Measurements from ENCODE around the gene ANKH. TPM values are rescaled to one million over a fixed set of nuclear protein-coding genes. Genes with fewer than 3 reads are reported as not detected.
A peak's percentile ranks its signal among the peaks of the same experiment; 100 is the strongest.

ANKH gene
- polyA plus RNA-seq, 1 donor from 2014 or later, result 9.9 TPM

DNA sequence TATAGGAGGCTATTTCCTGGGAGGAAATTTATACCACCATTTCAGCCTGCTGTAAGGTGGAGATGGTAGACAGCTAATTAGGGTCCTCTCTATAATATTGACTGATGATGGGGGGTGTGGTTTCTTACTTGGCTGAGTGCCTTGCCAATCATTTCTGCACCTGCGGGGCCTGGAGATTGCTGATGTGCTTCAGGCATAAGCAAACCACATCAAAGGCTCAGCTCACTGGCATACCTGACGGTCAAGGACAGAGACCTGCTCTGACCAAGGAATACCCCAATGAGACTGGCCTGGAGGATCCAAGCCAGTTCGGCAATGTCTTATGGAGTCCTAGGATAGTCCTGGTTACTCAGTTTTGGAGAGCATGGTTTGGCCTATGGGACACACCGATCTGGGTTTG, 29.5 kb downstream of the ANKH start:
- Histone ChIP-seq H3F3A (ENCODE audit: insufficient read depth, low read length, poor library complexity, severe bottlenecking) (no peaks in the 10 kb centered on the region), H3K4me3 (ENCODE audit: low read length) (no peak overlapping the region), H3K36me3 (ENCODE audit: insufficient read depth, low read length) (no peaks in the 10 kb centered on the region), H3K4me2 (ENCODE audit: low read length) (no peak overlapping the region), H4K20me1 (ENCODE audit: insufficient read depth) (no peaks in the 10 kb centered on the region), H3K27me3 (ENCODE audit: insufficient read depth, low read depth, low read length) (no peaks in the 10 kb centered on the region), H3K79me2 (replicated peaks; ENCODE audit: insufficient read depth, low read length) (no peaks in the 10 kb centered on the region), H3K9me3 (ENCODE audit: low read length) (no peaks in the 10 kb centered on the region), H3K9me2 (ENCODE audit: insufficient read depth, low read length) (no peaks in the 10 kb centered on the region), H3K9ac (ENCODE audit: low read length) (no peak overlapping the region), H3K27ac (ENCODE audit: low read length) (no peak overlapping the region), H2AFZ (ENCODE audit: low read depth, low read length) (no peak overlapping the region)
- TF ChIP-seq SMC3 (conservative IDR thresholded peaks at IDR 0.05; ENCODE audit: poor library complexity) (no peak), MXI1 (conservative IDR thresholded peaks at IDR 0.05; ENCODE audit: poor library complexity, severe bottlenecking) (no peak), RAD21 (conservative IDR thresholded peaks at IDR 0.05) (no peak), EZH2 (IDR thresholded peaks at IDR 0.05; ENCODE audit: borderline replicate concordance, insufficient read depth, low read length, poor library complexity, severe bottlenecking) (no peak), TAF1 (IDR thresholded peaks at IDR 0.05; ENCODE audit: low read depth) (no peak), EP300 (conservative IDR thresholded peaks at IDR 0.05; ENCODE audit: poor library complexity, severe bottlenecking) (no peak), POLR2AphosphoS5 (IDR thresholded peaks at IDR 0.05) (no peak)
- TF ChIP-seq, protein P1, sequence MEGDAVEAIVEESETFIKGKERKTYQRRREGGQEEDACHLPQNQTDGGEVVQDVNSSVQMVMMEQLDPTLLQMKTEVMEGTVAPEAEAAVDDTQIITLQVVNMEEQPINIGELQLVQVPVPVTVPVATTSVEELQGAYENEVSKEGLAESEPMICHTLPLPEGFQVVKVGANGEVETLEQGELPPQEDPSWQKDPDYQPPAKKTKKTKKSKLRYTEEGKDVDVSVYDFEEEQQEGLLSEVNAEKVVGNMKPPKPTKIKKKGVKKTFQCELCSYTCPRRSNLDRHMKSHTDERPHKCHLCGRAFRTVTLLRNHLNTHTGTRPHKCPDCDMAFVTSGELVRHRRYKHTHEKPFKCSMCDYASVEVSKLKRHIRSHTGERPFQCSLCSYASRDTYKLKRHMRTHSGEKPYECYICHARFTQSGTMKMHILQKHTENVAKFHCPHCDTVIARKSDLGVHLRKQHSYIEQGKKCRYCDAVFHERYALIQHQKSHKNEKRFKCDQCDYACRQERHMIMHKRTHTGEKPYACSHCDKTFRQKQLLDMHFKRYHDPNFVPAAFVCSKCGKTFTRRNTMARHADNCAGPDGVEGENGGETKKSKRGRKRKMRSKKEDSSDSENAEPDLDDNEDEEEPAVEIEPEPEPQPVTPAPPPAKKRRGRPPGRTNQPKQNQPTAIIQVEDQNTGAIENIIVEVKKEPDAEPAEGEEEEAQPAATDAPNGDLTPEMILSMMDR (IDR thresholded peaks at IDR 0.05; ENCODE audit: poor library complexity, severe bottlenecking), result no peak
- TF ChIP-seq, protein P2, sequence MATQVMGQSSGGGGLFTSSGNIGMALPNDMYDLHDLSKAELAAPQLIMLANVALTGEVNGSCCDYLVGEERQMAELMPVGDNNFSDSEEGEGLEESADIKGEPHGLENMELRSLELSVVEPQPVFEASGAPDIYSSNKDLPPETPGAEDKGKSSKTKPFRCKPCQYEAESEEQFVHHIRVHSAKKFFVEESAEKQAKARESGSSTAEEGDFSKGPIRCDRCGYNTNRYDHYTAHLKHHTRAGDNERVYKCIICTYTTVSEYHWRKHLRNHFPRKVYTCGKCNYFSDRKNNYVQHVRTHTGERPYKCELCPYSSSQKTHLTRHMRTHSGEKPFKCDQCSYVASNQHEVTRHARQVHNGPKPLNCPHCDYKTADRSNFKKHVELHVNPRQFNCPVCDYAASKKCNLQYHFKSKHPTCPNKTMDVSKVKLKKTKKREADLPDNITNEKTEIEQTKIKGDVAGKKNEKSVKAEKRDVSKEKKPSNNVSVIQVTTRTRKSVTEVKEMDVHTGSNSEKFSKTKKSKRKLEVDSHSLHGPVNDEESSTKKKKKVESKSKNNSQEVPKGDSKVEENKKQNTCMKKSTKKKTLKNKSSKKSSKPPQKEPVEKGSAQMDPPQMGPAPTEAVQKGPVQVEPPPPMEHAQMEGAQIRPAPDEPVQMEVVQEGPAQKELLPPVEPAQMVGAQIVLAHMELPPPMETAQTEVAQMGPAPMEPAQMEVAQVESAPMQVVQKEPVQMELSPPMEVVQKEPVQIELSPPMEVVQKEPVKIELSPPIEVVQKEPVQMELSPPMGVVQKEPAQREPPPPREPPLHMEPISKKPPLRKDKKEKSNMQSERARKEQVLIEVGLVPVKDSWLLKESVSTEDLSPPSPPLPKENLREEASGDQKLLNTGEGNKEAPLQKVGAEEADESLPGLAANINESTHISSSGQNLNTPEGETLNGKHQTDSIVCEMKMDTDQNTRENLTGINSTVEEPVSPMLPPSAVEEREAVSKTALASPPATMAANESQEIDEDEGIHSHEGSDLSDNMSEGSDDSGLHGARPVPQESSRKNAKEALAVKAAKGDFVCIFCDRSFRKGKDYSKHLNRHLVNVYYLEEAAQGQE (IDR thresholded peaks at IDR 0.05; ENCODE audit: borderline replicate concordance), result no peak

DNA sequence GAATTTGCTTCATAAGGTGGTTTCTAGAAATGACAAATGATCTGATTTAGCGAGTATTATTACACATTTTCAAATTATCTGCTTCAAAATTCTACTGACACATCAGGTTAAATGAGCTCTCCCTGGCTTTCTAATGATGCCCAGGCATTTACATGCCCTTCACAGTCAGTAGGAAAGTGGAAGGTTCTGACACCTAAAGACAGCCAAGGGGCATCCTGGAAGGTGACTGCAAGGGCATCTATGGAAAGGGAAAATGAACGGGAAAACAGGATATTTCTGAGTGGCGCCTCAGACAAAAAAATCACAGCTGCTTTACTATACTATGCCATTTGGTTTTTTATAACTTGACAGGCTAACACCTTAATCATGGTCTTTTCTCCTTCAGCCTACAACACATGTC, 31.0 kb downstream of the ANKH start:
- H2AFZ ChIP-seq (ENCODE audit: low read depth, low read length), result no peak overlapping the region

More for the DNA sequence above, 31.0 kb downstream of the ANKH start:
- no peak overlapping the region for H3K9ac ChIP-seq (ENCODE audit: low read length)
- TF ChIP-seq, protein P2 (IDR thresholded peaks at IDR 0.05; ENCODE audit: borderline replicate concordance), result peak; percentile 96
- TF ChIP-seq MXI1 (conservative IDR thresholded peaks at IDR 0.05; ENCODE audit: poor library complexity, severe bottlenecking) (no peak), POLR2AphosphoS5 (IDR thresholded peaks at IDR 0.05) (peak; percentile 53), EP300 (conservative IDR thresholded peaks at IDR 0.05; ENCODE audit: poor library complexity, severe bottlenecking) (peak; percentile 83)
- TF ChIP-seq, protein P1 (IDR thresholded peaks at IDR 0.05; ENCODE audit: poor library complexity, severe bottlenecking), result no peak
- H3F3A ChIP-seq (ENCODE audit: insufficient read depth, low read length, poor library complexity, severe bottlenecking), result no peaks in the 10 kb centered on the region
- H3K4me3 ChIP-seq (ENCODE audit: low read length), result no peak overlapping the region
- H3K79me2 ChIP-seq (replicated peaks; ENCODE audit: insufficient read depth, low read length), result no peaks in the 10 kb centered on the region
- H3K36me3 ChIP-seq (ENCODE audit: insufficient read depth, low read length), result no peaks in the 10 kb centered on the region
- H3K27ac ChIP-seq (ENCODE audit: low read length), result no peak overlapping the region
- H3K27me3 ChIP-seq (ENCODE audit: insufficient read depth, low read depth, low read length), result no peaks in the 10 kb centered on the region
- H4K20me1 ChIP-seq (ENCODE audit: insufficient read depth), result no peaks in the 10 kb centered on the region
- H3K9me3 ChIP-seq (ENCODE audit: low read length), result no peaks in the 10 kb centered on the region
- no peaks in the 10 kb centered on the region for H3K9me2 ChIP-seq (ENCODE audit: insufficient read depth, low read length)
- no peak overlapping the region for H3K4me2 ChIP-seq (ENCODE audit: low read length)

Data from neural cell (in vitro differentiated cells).